Measurements from ENCODE around the gene GMDS.

GMDS gene

GRCh38 chr6:1605893-1606779, 639.3 kb downstream of the GMDS start:
- ATAC-seq (ENCODE audit: insufficient read depth, low read depth): no peak
- Histone ChIP-seq H3K27me3 (ENCODE audit: insufficient read depth, low read length, poor library complexity) (no peaks in the 10 kb centered on the region), H2AFZ (ENCODE audit: low read depth, low read length) (no peak overlapping the region), H3K9ac (ENCODE audit: low read depth, low read length) (no peak overlapping the region), H3K79me2 (ENCODE audit: insufficient read depth, low read length) (no peaks in the 10 kb centered on the region), H3K27ac (ENCODE audit: low read length) (no peak overlapping the region), H3K9me3 (ENCODE audit: insufficient read depth, low read length, severe bottlenecking) (no peaks in the 10 kb centered on the region), H3K4me1 (ENCODE audit: insufficient read depth, low read length) (peaks cover 4% of the 10 kb centered on the region; the same call in 1 of the 2 replicates), H3K4me3 (ENCODE audit: low read depth in 1 of 2, low read length in 2 of 2) (no peak overlapping the region), H3K4me2 (ENCODE audit: insufficient read depth, low read length) (no peak overlapping the region), H3K36me3 (ENCODE audit: insufficient read depth, low read length) (no peaks in the 10 kb centered on the region), H4K20me1 (ENCODE audit: insufficient read depth, low read length) (no peaks in the 10 kb centered on the region)
- DNase-seq: no peak
- TF ChIP-seq CTCF (IDR thresholded peaks at IDR 0.05; ENCODE audit: borderline replicate concordance, extremely low read depth, low read length, poor library complexity, severe bottlenecking) (no peak), EZH2 (IDR thresholded peaks at IDR 0.05; ENCODE audit: borderline replicate concordance, low read depth, low read length, severe bottlenecking) (no peak)

- no peak for TF ChIP-seq EZH2 (IDR thresholded peaks at IDR 0.05; ENCODE audit: borderline replicate concordance, low read depth, low read length, severe bottlenecking)
- no peak for TF ChIP-seq CTCF (IDR thresholded peaks at IDR 0.05; ENCODE audit: borderline replicate concordance, extremely low read depth, low read length, poor library complexity, severe bottlenecking)
- no peak overlapping the region for H3K27ac ChIP-seq (ENCODE audit: low read length)
- DNase-seq: no peak
- H3K4me2 ChIP-seq (ENCODE audit: insufficient read depth, low read length): no peak overlapping the region
- H3K9ac ChIP-seq (ENCODE audit: low read depth, low read length): no peak overlapping the region
- peaks cover 4% of the 10 kb centered on the region; the same call in 1 of the 2 replicates for H3K4me1 ChIP-seq (ENCODE audit: insufficient read depth, low read length)
- no peak overlapping the region for H2AFZ ChIP-seq (ENCODE audit: low read depth, low read length)
- H3K4me3 ChIP-seq (ENCODE audit: low read depth in 1 of 2, low read length in 2 of 2): no peak overlapping the region
- no peaks in the 10 kb centered on the region for H3K9me3 ChIP-seq (ENCODE audit: insufficient read depth, low read length, severe bottlenecking)
- H3K36me3 ChIP-seq (ENCODE audit: insufficient read depth, low read length): no peaks in the 10 kb centered on the region
- no peak for ATAC-seq (ENCODE audit: insufficient read depth, low read depth)
- no peaks in the 10 kb centered on the region for H3K79me2 ChIP-seq (ENCODE audit: insufficient read depth, low read length)
- H3K27me3 ChIP-seq (ENCODE audit: insufficient read depth, low read length, poor library complexity): no peaks in the 10 kb centered on the region
- no peaks in the 10 kb centered on the region for H4K20me1 ChIP-seq (ENCODE audit: insufficient read depth, low read length)
These were observed 640.2 kb downstream of the GMDS start for GRCh38 chr6:1605004-1605892.

GRCh38 chr6:1604158-1605003, 641.0 kb downstream of the GMDS start:
- TF ChIP-seq EZH2 (IDR thresholded peaks at IDR 0.05; ENCODE audit: borderline replicate concordance, low read depth, low read length, severe bottlenecking) (no peak), CTCF (IDR thresholded peaks at IDR 0.05; ENCODE audit: borderline replicate concordance, extremely low read depth, low read length, poor library complexity, severe bottlenecking) (peak; percentile 71)
- Histone ChIP-seq H3K27me3 (ENCODE audit: insufficient read depth, low read length, poor library complexity) (no peaks in the 10 kb centered on the region), H3K9ac (ENCODE audit: low read depth, low read length) (no peak overlapping the region), H2AFZ (ENCODE audit: low read depth, low read length) (no peak overlapping the region), H3K9me3 (ENCODE audit: insufficient read depth, low read length, severe bottlenecking) (no peaks in the 10 kb centered on the region), H3K4me1 (ENCODE audit: insufficient read depth, low read length) (peaks cover 4% of the 10 kb centered on the region; the same call in 1 of the 2 replicates), H3K4me3 (ENCODE audit: low read depth in 1 of 2, low read length in 2 of 2) (no peak overlapping the region), H3K36me3 (ENCODE audit: insufficient read depth, low read length) (no peaks in the 10 kb centered on the region), H3K4me2 (ENCODE audit: insufficient read depth, low read length) (no peak overlapping the region), H3K27ac (ENCODE audit: low read length) (no peak overlapping the region), H4K20me1 (ENCODE audit: insufficient read depth, low read length) (no peaks in the 10 kb centered on the region), H3K79me2 (ENCODE audit: insufficient read depth, low read length) (no peaks in the 10 kb centered on the region)
- peak; percentile 92 for ATAC-seq (ENCODE audit: insufficient read depth, low read depth)
- DNase-seq: peak; percentile 44

All from DND-41 (cell line).